SK-N-MC (cell line): ENCODE measurements around the gene GMDS.

Source experiments
- EZH2 ChIP-seq: fragments of 200-600 bp; sonication (generic); IDR thresholded peaks from one replicate; pipeline ENCODE4 v1.6.1; 2017; ENCODE audit warnings: antibody characterized with exemption
- POLR2AphosphoS5 ChIP-seq: IDR thresholded peaks from 2 replicates; pipeline ENCODE4 v1.6.1; 2012; ENCODE audit warnings: mild to moderate bottlenecking, low read depth, low read length, borderline replicate concordance

- TF ChIP-seq EZH2 (no peak), POLR2AphosphoS5 (no peak)
Observed at GRCh38 chr6:1759870-1760269, 485.5 kb downstream of the GMDS start.
